OCI-LY3 (cell line): ENCODE data around the gene CNTN5.

Source experiments
- H2AFZ ChIP-seq: fragments of 200-600, 300-600 bp; shearing (Covaris generic); 2 replicates; pipeline ENCODE4 v1.6.0; 2014; ENCODE audit warnings: antibody characterized with exemption, low read depth, low read length
- H3K27ac ChIP-seq: fragments of 200-600, 300-600 bp; sonication (generic); 2 replicates; pipeline ENCODE4 v1.5.1; 2014; ENCODE audit warnings: mild to moderate bottlenecking, low read length, moderate library complexity, mixed read lengths
- H3K27me3 ChIP-seq: fragments of 200-600, 300-600 bp; sonication (generic); 2 replicates; pipeline ENCODE4 v1.6.1; 2014; ENCODE audit warnings: low read depth, low read length, mixed read lengths
- H3K36me3 ChIP-seq: fragments of 200-600, 300-600 bp; sonication (generic); replicated peaks from 2 replicates; pipeline ENCODE3; 2014; ENCODE audit warnings: low read depth, low read length, mixed read lengths
- H3K4me1 ChIP-seq: fragments of 300-600, 200-600 bp; sonication (generic); 2 replicates; pipeline ENCODE4 v1.6.1; 2014; ENCODE audit warnings: low read length, mixed read lengths
- H3K4me2 ChIP-seq: fragments of 200-600, 300-600 bp; sonication (generic); 2 replicates; pipeline ENCODE4 v1.6.1; 2014; ENCODE audit warnings: low read length, mixed read lengths
- H3K4me3 ChIP-seq: fragments of 300-600, 200-600 bp; sonication (generic); 2 replicates; pipeline ENCODE4 v1.5.1; 2014; ENCODE audit warnings: antibody characterized with exemption, mild to moderate bottlenecking, low read length, moderate library complexity
- H3K79me2 ChIP-seq: fragments of 300-600, 200-600 bp; shearing (Covaris generic); 2 replicates; pipeline ENCODE4 v1.6.1; 2014; ENCODE audit warnings: mild to moderate bottlenecking, low read length, mixed read lengths
- H3K9ac ChIP-seq: fragments of 300-600, 200-600 bp; shearing (Covaris generic); 2 replicates; pipeline ENCODE4 v1.6.0; 2014; ENCODE audit warnings: mild to moderate bottlenecking, low read length, moderate library complexity
- H3K9me3 ChIP-seq: fragments of 200-600, 300-600 bp; shearing (Covaris generic); 2 replicates; pipeline ENCODE4 v1.6.1; 2014; ENCODE audit warnings: low read length, mixed read lengths; ENCODE audit not compliant: insufficient read depth
- H4K20me1 ChIP-seq: fragments of 200-600, 300-600 bp; sonication (generic); 2 replicates; pipeline ENCODE4 v1.6.1; 2016; ENCODE audit warnings: low read length, mixed read lengths; ENCODE audit not compliant: insufficient read depth
- EZH2phosphoT487 ChIP-seq: fragments of 200-600 bp; shearing (Covaris generic); IDR thresholded peaks from 2 replicates; pipeline ENCODE4 v1.6.1; 2018; ENCODE audit warnings: antibody characterized with exemption, mixed run types, low read depth
- TF ChIP-seq, protein P1 (sequence below): fragments of 200-600, 300-600 bp; sonication (generic); IDR thresholded peaks from 2 replicates; pipeline ENCODE4 v1.5.1; 2014; ENCODE audit warnings: antibody characterized with exemption, low read length, low read depth

Gene CNTN5

DNA sequence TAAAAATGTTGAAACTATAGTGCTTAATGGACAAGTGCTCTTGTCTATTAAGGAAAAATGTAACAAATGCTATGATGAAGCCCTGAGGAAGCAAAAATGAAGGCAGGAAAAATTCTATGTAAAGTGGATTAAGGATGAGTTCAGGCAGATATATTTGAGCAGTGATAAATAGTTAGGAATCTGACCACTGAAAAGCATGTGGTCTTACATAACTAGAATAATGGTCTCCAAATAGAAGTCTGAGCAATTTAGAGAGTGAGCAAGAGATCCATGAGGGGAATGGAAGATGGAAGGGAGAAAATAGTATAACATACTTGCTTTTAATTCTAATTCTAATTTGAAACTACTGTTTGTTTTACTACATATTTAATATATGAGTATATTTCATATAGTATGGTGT, 1155.7 kb downstream of the CNTN5 start:
- no peak overlapping the region for H2AFZ ChIP-seq
- H3K4me2 ChIP-seq: no peak overlapping the region
- no peaks in the 10 kb centered on the region for H4K20me1 ChIP-seq
- H3K27ac ChIP-seq: no peak overlapping the region
- H3K79me2 ChIP-seq: no peaks in the 10 kb centered on the region
- no peaks in the 10 kb centered on the region for H3K4me1 ChIP-seq
- no peaks in the 10 kb centered on the region for H3K9me3 ChIP-seq
- H3K36me3 ChIP-seq: no peaks in the 10 kb centered on the region
- no peaks in the 10 kb centered on the region for H3K27me3 ChIP-seq
- H3K9ac ChIP-seq: no peak overlapping the region
- TF ChIP-seq, protein P1, sequence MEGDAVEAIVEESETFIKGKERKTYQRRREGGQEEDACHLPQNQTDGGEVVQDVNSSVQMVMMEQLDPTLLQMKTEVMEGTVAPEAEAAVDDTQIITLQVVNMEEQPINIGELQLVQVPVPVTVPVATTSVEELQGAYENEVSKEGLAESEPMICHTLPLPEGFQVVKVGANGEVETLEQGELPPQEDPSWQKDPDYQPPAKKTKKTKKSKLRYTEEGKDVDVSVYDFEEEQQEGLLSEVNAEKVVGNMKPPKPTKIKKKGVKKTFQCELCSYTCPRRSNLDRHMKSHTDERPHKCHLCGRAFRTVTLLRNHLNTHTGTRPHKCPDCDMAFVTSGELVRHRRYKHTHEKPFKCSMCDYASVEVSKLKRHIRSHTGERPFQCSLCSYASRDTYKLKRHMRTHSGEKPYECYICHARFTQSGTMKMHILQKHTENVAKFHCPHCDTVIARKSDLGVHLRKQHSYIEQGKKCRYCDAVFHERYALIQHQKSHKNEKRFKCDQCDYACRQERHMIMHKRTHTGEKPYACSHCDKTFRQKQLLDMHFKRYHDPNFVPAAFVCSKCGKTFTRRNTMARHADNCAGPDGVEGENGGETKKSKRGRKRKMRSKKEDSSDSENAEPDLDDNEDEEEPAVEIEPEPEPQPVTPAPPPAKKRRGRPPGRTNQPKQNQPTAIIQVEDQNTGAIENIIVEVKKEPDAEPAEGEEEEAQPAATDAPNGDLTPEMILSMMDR: no peak
- TF ChIP-seq EZH2phosphoT487: no peak
- no peak overlapping the region for H3K4me3 ChIP-seq

DNA sequence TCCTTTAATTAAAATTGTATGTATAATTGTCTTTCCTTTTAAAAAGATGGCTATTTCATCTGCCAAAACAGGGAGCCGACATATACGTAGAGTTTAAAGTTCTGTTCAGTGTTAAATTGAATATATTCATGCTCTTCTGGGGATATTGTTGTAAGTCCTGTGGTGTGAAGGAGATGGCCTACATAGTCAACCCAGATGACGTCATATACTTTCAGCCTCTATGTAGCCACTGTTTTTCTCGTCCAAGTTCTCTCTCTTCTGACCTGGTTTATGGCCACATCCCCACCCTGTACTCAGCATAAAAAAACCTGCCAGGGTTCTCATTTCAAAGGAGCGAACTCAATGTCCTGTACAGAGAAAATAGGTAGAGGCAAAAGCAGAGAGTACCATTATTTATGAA, 1156.9 kb downstream of the CNTN5 start:
- Histone ChIP-seq H2AFZ (no peak overlapping the region), H3K9me3 (no peaks in the 10 kb centered on the region), H3K4me2 (no peak overlapping the region), H3K4me1 (no peaks in the 10 kb centered on the region), H3K79me2 (no peaks in the 10 kb centered on the region), H3K27me3 (no peaks in the 10 kb centered on the region), H3K36me3 (no peaks in the 10 kb centered on the region), H3K27ac (no peak overlapping the region), H3K9ac (no peak overlapping the region), H3K4me3 (no peak overlapping the region), H4K20me1 (no peaks in the 10 kb centered on the region)
- TF ChIP-seq EZH2phosphoT487: no peak
- TF ChIP-seq, protein P1: no peak

DNA sequence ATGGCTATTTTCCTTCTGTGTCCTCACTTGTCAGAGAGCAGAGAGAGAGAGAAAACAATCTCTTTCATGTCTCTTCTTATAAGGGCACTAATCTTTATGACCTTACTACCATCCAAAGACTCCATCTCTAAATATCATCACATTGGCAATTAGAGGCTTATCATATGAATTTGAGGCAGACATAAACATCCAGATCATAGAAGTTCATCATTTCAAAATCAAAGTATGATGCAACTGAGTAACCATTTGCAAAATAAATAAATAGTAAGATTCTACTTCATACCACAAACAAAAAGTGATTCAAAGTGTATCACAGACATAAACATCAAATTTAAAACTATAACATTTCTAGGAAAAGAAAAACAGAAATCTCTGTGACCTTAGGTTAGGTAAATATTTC, 1161.6 kb downstream of the CNTN5 start:
- Histone ChIP-seq H3K27me3 (no peaks in the 10 kb centered on the region), H3K79me2 (no peaks in the 10 kb centered on the region)

DNA sequence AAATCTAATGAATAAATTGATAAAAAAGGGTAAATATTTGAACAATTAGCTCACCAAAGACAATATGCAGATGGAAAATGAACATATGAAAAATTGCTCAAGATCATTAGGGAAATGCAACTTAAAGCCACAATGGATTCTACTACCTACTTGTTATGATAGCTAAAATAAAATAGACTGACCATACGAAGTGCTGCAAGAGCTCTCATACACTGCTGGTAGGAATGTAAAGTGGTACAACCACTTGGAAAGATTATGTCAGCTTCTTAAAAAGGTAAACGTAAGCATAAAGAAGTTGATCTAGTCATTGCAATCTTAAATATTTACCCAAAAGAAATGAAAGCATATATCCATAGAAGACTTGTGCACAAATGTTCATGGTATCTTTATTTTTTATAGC, 1162.2 kb downstream of the CNTN5 start:
- Histone ChIP-seq H4K20me1 (no peaks in the 10 kb centered on the region), H3K4me3 (no peak overlapping the region), H2AFZ (no peak overlapping the region), H3K27me3 (no peaks in the 10 kb centered on the region), H3K4me2 (no peak overlapping the region), H3K9ac (no peak overlapping the region), H3K9me3 (no peaks in the 10 kb centered on the region), H3K36me3 (no peaks in the 10 kb centered on the region), H3K27ac (no peak overlapping the region), H3K79me2 (no peaks in the 10 kb centered on the region), H3K4me1 (no peaks in the 10 kb centered on the region)
- TF ChIP-seq, protein P1: no peak
- no peak for TF ChIP-seq EZH2phosphoT487

More for the DNA sequence above, 1161.6 kb downstream of the CNTN5 start:
- Histone ChIP-seq H3K36me3 (no peaks in the 10 kb centered on the region), H3K4me2 (no peak overlapping the region), H3K9ac (no peak overlapping the region), H2AFZ (no peak overlapping the region), H3K4me3 (no peak overlapping the region), H4K20me1 (no peaks in the 10 kb centered on the region), H3K4me1 (no peaks in the 10 kb centered on the region), H3K9me3 (no peaks in the 10 kb centered on the region), H3K27ac (no peak overlapping the region)
- TF ChIP-seq, protein P1: no peak
- TF ChIP-seq EZH2phosphoT487: no peak
